SK-N-SH (cell line): ENCODE results near the gene SNRNP25. TPM values are rescaled to one million over a fixed set of nuclear protein-coding genes. Genes with fewer than 3 reads are reported as not detected.

ENCODE experiments used
- CTCF ChIA-PET: fragments of 300-600, 350-600 bp; formaldehyde crosslinking; extraction: SDS; loops from one replicate; lab custom pipeline; 2021; lab: Yijun Ruan, JAX
- POLR2A ChIA-PET: fragments of 350-600 bp; sonication (Branson Sonifier 250); formaldehyde crosslinking; extraction: SDS; loops from one replicate; lab custom pipeline; 2020; ENCODE audit warnings: antibody characterized with exemption, inconsistent platforms; lab: Yijun Ruan, JAX
- DNase-seq: peaks from one replicate; pipeline ENCODE4 v3.0.0; 2012
- H2AFZ ChIP-seq: fragments of 200-600 bp; sonication (generic); 2 replicates; pipeline ENCODE4 v1.8.1; 2016; ENCODE audit warnings: antibody characterized with exemption, mild to moderate bottlenecking, low read depth
- H3F3A ChIP-seq: fragments of 200-600 bp; sonication (generic); replicated peaks from 2 replicates; pipeline ENCODE3; 2016; ENCODE audit warnings: antibody characterized with exemption, mild to moderate bottlenecking; ENCODE audit not compliant: insufficient read depth
- H3K27ac ChIP-seq, 2 experiments: fragments of 200-500 bp in 1 of 2; fragments of 200-600 bp in 1 of 2; sonication (Bioruptor generic) in 1 of 2; sonication (generic), shearing (Covaris generic) in 1 of 2; 2 replicates each; pipeline versions ENCODE4 v1.5.1 to v1.6.1; 2014 to 2016; ENCODE audit warnings: low read depth in 2 of 2, inconsistent platforms in 1 of 2, low read length in 1 of 2, mild to moderate bottlenecking in 1 of 2, mixed read lengths in 1 of 2
- H3K27me3 ChIP-seq: fragments of 200-600 bp; sonication (generic), shearing (Covaris generic); 2 replicates; pipeline ENCODE4 v1.6.1; 2016; ENCODE audit warnings: mixed run types; ENCODE audit not compliant: insufficient read depth
- H3K36me3 ChIP-seq, 2 experiments: fragments of 200-500 bp in 1 of 2; fragments of 200-600 bp in 1 of 2; sonication (Bioruptor generic) in 1 of 2; sonication (generic) in 1 of 2; replicated peaks in 1 of 2; 2 replicates each; pipeline versions ENCODE3 to v1.5.1; 2014 to 2016; ENCODE audit warnings: low read length in 1 of 2, mild to moderate bottlenecking in 1 of 2; ENCODE audit not compliant: insufficient read depth in 2 of 2, control insufficient read depth in 1 of 2
- H3K4me1 ChIP-seq, 2 experiments: fragments of 200-500 bp in 1 of 2; fragments of 200-600 bp in 1 of 2; sonication (Bioruptor generic) in 1 of 2; sonication (generic), shearing (Covaris generic) in 1 of 2; 2 replicates each; pipeline versions ENCODE4 v1.5.1 to v1.6.1; 2014 to 2016; ENCODE audit warnings: low read depth in 1 of 2, low read length in 1 of 2, mixed run types in 1 of 2; ENCODE audit not compliant: insufficient read depth in 2 of 2, control insufficient read depth in 1 of 2
- H3K4me2 ChIP-seq: fragments of 200-600 bp; sonication (generic), shearing (Covaris generic); 2 replicates; pipeline ENCODE4 v1.6.1; 2017; ENCODE audit warnings: mixed run types
- H3K4me3 ChIP-seq, 2 experiments: fragments of 200-500 bp in 1 of 2; fragments of 200-600 bp in 1 of 2; sonication (Bioruptor generic) in 1 of 2; sonication (generic), shearing (Covaris generic) in 1 of 2; 2 replicates each; pipeline versions ENCODE4 v1.5.1 to v1.8.1; 2014 to 2016; ENCODE audit warnings: low read depth in 2 of 2, inconsistent platforms in 1 of 2, low read length in 1 of 2, mild to moderate bottlenecking in 1 of 2, mixed read lengths in 1 of 2, moderate library complexity in 1 of 2
- H3K79me2 ChIP-seq: fragments of 200-600 bp; sonication (generic); 2 replicates; pipeline ENCODE4 v1.8.1; 2017; ENCODE audit warnings: mild to moderate bottlenecking; ENCODE audit not compliant: insufficient read depth
- H3K9ac ChIP-seq: fragments of 200-600 bp; sonication (generic); 2 replicates; pipeline ENCODE4 v1.6.1; 2017; ENCODE audit warnings: mixed run types
- H3K9me2 ChIP-seq: fragments of 200-600 bp; sonication (generic); 2 replicates; pipeline ENCODE4 v1.6.1; 2017; ENCODE audit warnings: mixed run types
- H3K9me3 ChIP-seq: fragments of 200-600 bp; sonication (generic); 2 replicates; pipeline ENCODE4 v1.6.1; 2017; ENCODE audit warnings: mixed run types, mild to moderate bottlenecking, moderate library complexity
- H4K20me1 ChIP-seq: fragments of 200-600 bp; sonication (generic); 2 replicates; pipeline ENCODE4 v1.6.1; 2017; ENCODE audit warnings: mild to moderate bottlenecking, mixed run types; ENCODE audit not compliant: insufficient read depth
- CHD2 ChIP-seq: fragments of 150-350 bp; IDR thresholded peaks from 2 replicates; pipeline ENCODE4 v1.6.1; 2018; ENCODE audit warnings: low read length; ENCODE audit not compliant: partially characterized antibody
- ELF1 ChIP-seq: IDR thresholded peaks from 2 replicates; pipeline ENCODE4 v1.4.0; 2012
- EP300 ChIP-seq, 2 experiments: IDR thresholded peaks; 2 replicates each; pipeline versions ENCODE4 v1.4.0 to v1.6.1; 2012; ENCODE audit warnings: borderline replicate concordance in 1 of 2, low read depth in 1 of 2, low read length in 1 of 2
- FOSL2 ChIP-seq: IDR thresholded peaks from 2 replicates; pipeline ENCODE4 v1.4.0; 2012; ENCODE audit warnings: low read depth, mild to moderate bottlenecking, moderate library complexity, borderline replicate concordance
- FOXM1 ChIP-seq: IDR thresholded peaks from 2 replicates; pipeline ENCODE4 v1.4.0; 2012; ENCODE audit warnings: low read depth, mild to moderate bottlenecking
- GABPA ChIP-seq: IDR thresholded peaks from 2 replicates; pipeline ENCODE4 v1.4.0; 2012; ENCODE audit warnings: low read depth, mild to moderate bottlenecking
- JUND ChIP-seq: IDR thresholded peaks from 2 replicates; pipeline ENCODE4 v1.4.0; 2012
- MXI1 ChIP-seq: IDR thresholded peaks from 2 replicates; pipeline ENCODE4 v1.6.1; 2012; ENCODE audit warnings: mild to moderate bottlenecking, low read depth, low read length, improper control_type of control experiment
- NRF1 ChIP-seq: IDR thresholded peaks from 2 replicates; pipeline ENCODE4 v1.6.1; 2012; ENCODE audit warnings: low read depth, mild to moderate bottlenecking, low read length
- POLR2AphosphoS5 ChIP-seq: IDR thresholded peaks from 2 replicates; pipeline ENCODE4 v1.6.1; 2012; ENCODE audit warnings: low read depth, low read length
- RAD21 ChIP-seq: IDR thresholded peaks from 2 replicates; pipeline ENCODE4 v1.6.1; 2012; ENCODE audit warnings: mild to moderate bottlenecking, low read length
- RCOR1 ChIP-seq: fragments of 150-350 bp; IDR thresholded peaks from 2 replicates; pipeline ENCODE4 v1.6.1; 2017; ENCODE audit warnings: antibody characterized with exemption, low read length
- RXRA ChIP-seq: IDR thresholded peaks from 2 replicates; pipeline ENCODE4 v1.4.0; 2012; ENCODE audit warnings: low read depth, mild to moderate bottlenecking, borderline replicate concordance
- SIN3A ChIP-seq: IDR thresholded peaks from 2 replicates; pipeline ENCODE4 v1.6.1; 2012; ENCODE audit warnings: low read depth, mild to moderate bottlenecking, low read length, moderate library complexity, borderline replicate concordance
- TAF1 ChIP-seq: IDR thresholded peaks from 2 replicates; pipeline ENCODE4 v1.6.1; 2012; ENCODE audit warnings: low read depth, mild to moderate bottlenecking, low read length, moderate library complexity, borderline replicate concordance
- TCF12 ChIP-seq: IDR thresholded peaks from 2 replicates; pipeline ENCODE4 v1.4.0; 2012
- TEAD4 ChIP-seq: IDR thresholded peaks from 2 replicates; pipeline ENCODE4 v1.4.0; 2012; ENCODE audit warnings: mild to moderate bottlenecking, borderline replicate concordance; ENCODE audit not compliant: insufficient read depth
- WGBS: methylation state at CpG from one replicate; pipeline ENCODE4 v1.1.6; 2017; ENCODE audit warnings: low lambda C conversion rate; 5-methylcytosine and 5-hydroxymethylcytosine counted together
- polyA plus RNA-seq, 3 experiments: library from polyadenylated mRNA; depleted of rRNA; stranded (reverse); fragments of >200 nt; gene quantifications; 2 replicates each; pipeline ENCODE4 v1.2.3, GENCODE V29; 2012
- TF ChIP-seq, protein P1 (sequence below): IDR thresholded peaks from 2 replicates; pipeline ENCODE4 v1.6.1; 2012; ENCODE audit warnings: mild to moderate bottlenecking, low read depth, low read length, moderate library complexity
- TF ChIP-seq, protein P2 (sequence below): fragments of 150-350 bp; IDR thresholded peaks from 2 replicates; pipeline ENCODE4 v1.6.1; 2016; ENCODE audit warnings: mild to moderate bottlenecking, low read depth, low read length

SNRNP25 gene
- polyA plus RNA-seq, 1 of the 3 experiments (the other 2 are of a cell fraction) = 73.4 TPM

GRCh38 chr16:77807-78443 lies 24.3 kb downstream of the SNRNP25 start, which contains the start of gene MPG (continued):
- TF ChIP-seq, protein P1, sequence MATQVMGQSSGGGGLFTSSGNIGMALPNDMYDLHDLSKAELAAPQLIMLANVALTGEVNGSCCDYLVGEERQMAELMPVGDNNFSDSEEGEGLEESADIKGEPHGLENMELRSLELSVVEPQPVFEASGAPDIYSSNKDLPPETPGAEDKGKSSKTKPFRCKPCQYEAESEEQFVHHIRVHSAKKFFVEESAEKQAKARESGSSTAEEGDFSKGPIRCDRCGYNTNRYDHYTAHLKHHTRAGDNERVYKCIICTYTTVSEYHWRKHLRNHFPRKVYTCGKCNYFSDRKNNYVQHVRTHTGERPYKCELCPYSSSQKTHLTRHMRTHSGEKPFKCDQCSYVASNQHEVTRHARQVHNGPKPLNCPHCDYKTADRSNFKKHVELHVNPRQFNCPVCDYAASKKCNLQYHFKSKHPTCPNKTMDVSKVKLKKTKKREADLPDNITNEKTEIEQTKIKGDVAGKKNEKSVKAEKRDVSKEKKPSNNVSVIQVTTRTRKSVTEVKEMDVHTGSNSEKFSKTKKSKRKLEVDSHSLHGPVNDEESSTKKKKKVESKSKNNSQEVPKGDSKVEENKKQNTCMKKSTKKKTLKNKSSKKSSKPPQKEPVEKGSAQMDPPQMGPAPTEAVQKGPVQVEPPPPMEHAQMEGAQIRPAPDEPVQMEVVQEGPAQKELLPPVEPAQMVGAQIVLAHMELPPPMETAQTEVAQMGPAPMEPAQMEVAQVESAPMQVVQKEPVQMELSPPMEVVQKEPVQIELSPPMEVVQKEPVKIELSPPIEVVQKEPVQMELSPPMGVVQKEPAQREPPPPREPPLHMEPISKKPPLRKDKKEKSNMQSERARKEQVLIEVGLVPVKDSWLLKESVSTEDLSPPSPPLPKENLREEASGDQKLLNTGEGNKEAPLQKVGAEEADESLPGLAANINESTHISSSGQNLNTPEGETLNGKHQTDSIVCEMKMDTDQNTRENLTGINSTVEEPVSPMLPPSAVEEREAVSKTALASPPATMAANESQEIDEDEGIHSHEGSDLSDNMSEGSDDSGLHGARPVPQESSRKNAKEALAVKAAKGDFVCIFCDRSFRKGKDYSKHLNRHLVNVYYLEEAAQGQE = peak; percentile 37; the same call in 1 of the 2 replicates

GRCh38 chr16:78444-79150 lies 25.0 kb downstream of the SNRNP25 start:
- no peak for DNase-seq
- Histone ChIP-seq H3K27me3 (no peaks in the 10 kb centered on the region), H3F3A (peaks cover 7% of the 10 kb centered on the region), H3K4me3 (peak overlapping the region; percentile 76 to 92), H3K9me2 (no peaks in the 10 kb centered on the region), H3K36me3 (peaks cover 11 to 16% of the 10 kb centered on the region in 2 experiments), H2AFZ (no peak overlapping the region), H3K27ac (peak overlapping the region; percentile 45 to 79; a peak in 3 of 4 replicates), H3K4me2 (peak overlapping the region; percentile 99), H3K9me3 (no peaks in the 10 kb centered on the region), H4K20me1 (0 out of 2 replicates have a peak, but pooled peaks cover under 1% of the 10 kb centered on the region), H3K79me2 (peaks cover 22% of the 10 kb centered on the region), H3K4me1 (peaks cover 20 to 45% of the 10 kb centered on the region in 2 experiments), H3K9ac (peak overlapping the region; percentile 77)
- TF ChIP-seq FOSL2 (no peak), GABPA (no peak), ELF1 (no peak), MXI1 (no peak), RCOR1 (no peak), NRF1 (no peak), TEAD4 (no peak), TCF12 (no peak), TAF1 (no peak), SIN3A (no peak), POLR2AphosphoS5 (no peak), RAD21 (no peak), EP300 (IDR thresholded peaks at IDR 0.05; ENCODE audit: borderline replicate concordance in 1 of 2, low read depth in 1 of 2, low read length in 1 of 2) (no peak), CHD2 (no peak), RXRA (no peak), FOXM1 (no peak), JUND (no peak)
- TF ChIP-seq, protein P1 = no peak
- TF ChIP-seq, protein P2, sequence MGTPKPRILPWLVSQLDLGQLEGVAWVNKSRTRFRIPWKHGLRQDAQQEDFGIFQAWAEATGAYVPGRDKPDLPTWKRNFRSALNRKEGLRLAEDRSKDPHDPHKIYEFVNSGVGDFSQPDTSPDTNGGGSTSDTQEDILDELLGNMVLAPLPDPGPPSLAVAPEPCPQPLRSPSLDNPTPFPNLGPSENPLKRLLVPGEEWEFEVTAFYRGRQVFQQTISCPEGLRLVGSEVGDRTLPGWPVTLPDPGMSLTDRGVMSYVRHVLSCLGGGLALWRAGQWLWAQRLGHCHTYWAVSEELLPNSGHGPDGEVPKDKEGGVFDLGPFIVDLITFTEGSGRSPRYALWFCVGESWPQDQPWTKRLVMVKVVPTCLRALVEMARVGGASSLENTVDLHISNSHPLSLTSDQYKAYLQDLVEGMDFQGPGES = no peak
- WGBS = 3% methylated on average over 21 of the region's 36 CpGs
- ChIA-PET POLR2A (interaction anchor here (1.0 to 1.6 kb wide), 3 partner anchors 13 to 18 kb away, joined by 3 to 5 read pairs (median 3); no protein-coding TSS in a partner anchor), CTCF (interaction anchor here (1.0 to 3.7 kb wide), 9 partner anchors 13 to 283 kb away, joined by 4 to 35 read pairs (median 7); no protein-coding TSS in a partner anchor)
